NCI-H524 treated with DMSO at 0.1 percent for 48 hours (cell line): ENCODE measurements around the gene ESF1.
A peak's percentile ranks its signal among the peaks of the same experiment; 100 is the strongest.

ENCODE experiments used
- DNase-seq: peaks from one replicate; lab custom pipeline; 2025; lab: John Stamatoyannopoulos, UW

The ESF1 gene

DNA sequence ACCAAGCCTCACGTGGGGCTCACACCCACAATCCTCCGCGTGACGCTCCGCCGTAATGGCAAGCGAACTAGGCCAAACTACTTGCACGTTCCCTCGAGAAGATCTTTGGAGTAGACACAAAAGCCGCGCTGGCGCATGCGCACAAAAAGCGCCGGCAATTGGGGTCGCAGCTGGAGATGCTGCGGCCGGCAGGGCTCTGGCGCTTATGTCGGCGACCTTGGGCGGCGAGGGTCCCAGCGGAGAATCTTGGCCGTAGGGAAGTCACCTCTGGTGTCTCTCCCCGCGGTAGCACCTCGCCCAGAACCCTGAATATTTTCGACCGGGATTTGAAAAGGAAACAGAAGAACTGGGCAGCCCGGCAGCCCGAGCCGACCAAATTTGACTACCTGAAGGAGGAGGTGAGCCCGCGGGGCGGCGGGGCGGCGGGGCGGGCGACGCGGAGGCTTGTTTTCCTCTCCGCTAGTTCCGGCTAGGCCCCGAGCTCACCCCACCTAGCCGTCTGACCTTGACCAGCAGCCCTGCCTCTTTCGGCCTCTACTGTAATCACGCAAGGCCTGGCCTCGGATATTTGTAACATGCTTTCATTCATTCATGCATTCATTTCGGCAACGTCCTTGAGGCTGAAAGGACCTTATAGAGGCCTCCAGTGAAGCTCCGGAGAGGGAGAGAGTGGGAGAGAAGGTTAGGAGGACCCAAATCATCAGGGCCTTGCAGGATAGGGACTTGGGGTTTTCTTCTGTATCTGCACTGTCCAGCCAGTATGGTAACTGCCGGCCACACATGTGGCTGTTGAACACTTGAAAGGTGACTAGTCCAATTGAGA, at the start of gene ESF1, which contains the start of gene NDUFAF5:
TSS of gene ESF1 (minus strand) at position 27 of the 823 bp plus-strand sequence. CDS start 1,779 bp downstream, outside the sequence.
TSS of gene NDUFAF5 (plus strand) at position 136 of the 823 bp plus-strand sequence. CDS start at position 177, 41 bp downstream.
- peak; percentile 98 for DNase-seq

GRCh38 chr20:13831476-13831875, 46.8 kb upstream of the ESF1 start:
- DNase-seq, result no peak

GRCh38 chr20:13825465-13825864, 40.7 kb upstream of the ESF1 start:
- no peak for DNase-seq

DNA sequence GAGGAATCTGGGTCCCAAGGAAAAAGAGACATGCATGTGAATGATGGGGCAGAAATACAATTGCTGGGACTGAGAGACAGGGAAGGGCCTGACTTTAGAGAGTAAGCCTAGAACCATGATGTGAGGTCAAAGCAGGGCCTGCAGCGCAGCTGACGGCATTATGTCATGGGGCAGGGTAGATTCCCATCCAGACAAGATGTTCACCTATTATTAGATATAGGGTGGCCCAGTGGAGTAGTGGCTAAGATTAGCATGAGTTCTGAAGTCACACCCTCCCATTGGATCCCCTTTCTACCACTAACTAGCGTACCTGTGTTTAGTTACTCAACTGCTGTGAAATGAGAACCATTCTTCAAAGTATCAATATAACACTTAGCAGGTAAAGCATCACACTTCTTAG, 39.7 kb upstream of the ESF1 start:
- no peak for DNase-seq

GRCh38 chr20:13822459-13822858, 37.7 kb upstream of the ESF1 start:
- DNase-seq, result no peak

GRCh38 chr20:13821876-13822275, 37.2 kb upstream of the ESF1 start:
- no peak for DNase-seq

GRCh38 chr20:13819885-13820645, 35.3 kb upstream of the ESF1 start:
- peak; percentile 53 for DNase-seq

- no peak for DNase-seq
These were observed 32.6 kb upstream of the ESF1 start for GRCh38 chr20:13817342-13817741.

DNA sequence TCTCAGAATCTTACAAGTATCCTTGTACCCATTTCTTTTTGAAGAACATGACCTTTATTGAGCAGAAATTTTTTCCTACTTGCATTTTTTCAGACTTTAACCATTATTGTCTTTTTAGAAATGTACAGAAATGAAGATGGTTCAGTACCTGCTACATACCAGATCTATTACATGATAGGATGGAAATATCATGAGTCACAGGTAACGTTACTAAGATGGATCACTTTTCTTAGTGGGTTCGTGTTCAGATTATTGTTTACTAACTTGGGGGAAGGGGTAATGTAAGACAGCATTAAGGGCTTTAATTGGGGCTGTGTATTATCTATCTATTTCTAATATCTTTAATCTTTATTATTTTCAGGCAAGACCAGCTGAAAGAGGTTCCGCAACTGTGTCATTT, 32.0 kb upstream of the ESF1 start:
- DNase-seq, result no peak

GRCh38 chr20:13814672-13815071, 30.0 kb upstream of the ESF1 start:
- no peak for DNase-seq

GRCh38 chr20:13813910-13814309, 29.2 kb upstream of the ESF1 start:
- no peak for DNase-seq

GRCh38 chr20:13810446-13810845, 25.7 kb upstream of the ESF1 start:
- no peak for DNase-seq

DNA sequence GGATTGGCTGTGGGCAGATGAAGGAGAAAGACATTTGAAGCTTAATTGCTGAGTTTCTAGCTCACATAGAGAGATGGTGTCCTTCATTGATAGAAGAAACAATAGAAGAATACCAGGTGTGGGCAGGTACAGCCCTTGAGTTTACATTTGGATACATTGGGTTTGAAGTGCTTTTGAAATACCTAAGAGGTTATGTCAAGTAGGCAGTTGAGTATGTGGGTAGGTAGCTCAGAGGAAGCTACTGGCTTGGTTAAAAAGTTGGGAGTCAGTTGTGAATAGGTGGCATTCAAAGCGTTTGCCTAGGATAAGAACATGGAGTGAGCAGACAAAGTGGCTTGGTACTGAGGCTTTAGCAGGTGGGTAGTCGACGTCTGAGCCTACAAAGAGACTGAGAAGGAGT, 25.1 kb upstream of the ESF1 start:
- no peak for DNase-seq

GRCh38 chr20:13809373-13809772, 24.7 kb upstream of the ESF1 start:
- no peak for DNase-seq

DNA sequence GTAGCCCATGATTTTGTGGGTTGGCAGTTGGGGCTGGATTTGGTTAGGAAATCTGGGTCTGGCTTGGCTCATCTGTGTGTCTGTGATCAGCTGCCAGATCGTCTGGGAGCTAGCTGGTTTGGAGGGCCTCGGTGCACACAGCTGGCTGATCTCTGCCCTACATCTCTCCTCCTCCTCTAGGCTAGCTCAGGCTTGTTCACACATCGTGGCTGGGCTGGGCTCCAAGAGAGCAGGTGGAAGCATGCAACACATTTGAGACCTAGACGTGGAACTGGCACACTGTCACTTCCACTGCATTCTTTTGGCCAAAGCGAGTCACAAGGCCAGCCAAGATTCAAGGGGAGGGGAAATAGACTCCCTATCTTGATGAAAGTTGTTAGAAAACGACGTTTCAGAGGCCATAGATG, 16.0 kb upstream of the ESF1 start:
- peak; percentile 18 for DNase-seq

- no peak for DNase-seq
These were observed 15.3 kb upstream of the ESF1 start for GRCh38 chr20:13799974-13800373.

DNA sequence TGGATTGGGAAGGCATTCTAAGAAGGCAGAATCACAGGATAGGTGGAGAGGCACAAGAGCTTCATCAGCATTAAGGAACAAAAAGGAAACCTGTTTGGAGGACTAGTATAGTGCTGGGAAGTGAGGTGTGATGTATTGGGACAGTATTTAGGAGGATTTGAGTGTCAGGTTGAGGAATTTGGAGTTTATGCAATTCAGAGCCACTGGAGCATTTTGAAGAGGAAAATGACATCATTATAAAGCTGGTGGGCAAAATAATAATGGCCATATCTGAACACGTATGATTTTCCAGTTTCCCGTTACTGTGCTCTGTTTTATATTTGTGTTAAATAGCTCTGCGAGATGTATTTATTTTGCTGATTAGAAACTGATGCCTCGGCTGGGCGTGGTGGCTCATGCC, 14.3 kb upstream of the ESF1 start:
- no peak for DNase-seq

DNA sequence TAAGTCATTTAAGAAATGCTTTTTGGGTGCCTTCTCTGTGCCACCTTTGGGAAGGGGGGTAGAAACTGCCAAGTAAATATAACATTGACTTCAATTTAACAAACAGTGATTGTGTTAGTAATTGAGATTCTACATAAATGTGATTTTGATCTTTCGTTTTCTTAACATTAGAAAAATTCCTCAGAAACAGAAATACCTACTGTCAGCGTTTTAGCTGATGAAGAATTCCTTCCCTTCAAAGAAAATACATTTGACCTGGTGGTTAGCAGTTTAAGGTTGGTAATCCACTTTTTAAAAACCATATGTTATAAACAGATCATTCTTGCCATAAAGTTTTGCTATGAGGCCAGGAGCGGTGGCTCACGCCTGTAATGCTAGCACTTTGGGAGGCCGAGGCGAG, 9.9 kb upstream of the ESF1 start:
- DNase-seq, result no peak

- DNase-seq, result no peak
These were observed 8.3 kb upstream of the ESF1 start for GRCh38 chr20:13793001-13793400.

DNA sequence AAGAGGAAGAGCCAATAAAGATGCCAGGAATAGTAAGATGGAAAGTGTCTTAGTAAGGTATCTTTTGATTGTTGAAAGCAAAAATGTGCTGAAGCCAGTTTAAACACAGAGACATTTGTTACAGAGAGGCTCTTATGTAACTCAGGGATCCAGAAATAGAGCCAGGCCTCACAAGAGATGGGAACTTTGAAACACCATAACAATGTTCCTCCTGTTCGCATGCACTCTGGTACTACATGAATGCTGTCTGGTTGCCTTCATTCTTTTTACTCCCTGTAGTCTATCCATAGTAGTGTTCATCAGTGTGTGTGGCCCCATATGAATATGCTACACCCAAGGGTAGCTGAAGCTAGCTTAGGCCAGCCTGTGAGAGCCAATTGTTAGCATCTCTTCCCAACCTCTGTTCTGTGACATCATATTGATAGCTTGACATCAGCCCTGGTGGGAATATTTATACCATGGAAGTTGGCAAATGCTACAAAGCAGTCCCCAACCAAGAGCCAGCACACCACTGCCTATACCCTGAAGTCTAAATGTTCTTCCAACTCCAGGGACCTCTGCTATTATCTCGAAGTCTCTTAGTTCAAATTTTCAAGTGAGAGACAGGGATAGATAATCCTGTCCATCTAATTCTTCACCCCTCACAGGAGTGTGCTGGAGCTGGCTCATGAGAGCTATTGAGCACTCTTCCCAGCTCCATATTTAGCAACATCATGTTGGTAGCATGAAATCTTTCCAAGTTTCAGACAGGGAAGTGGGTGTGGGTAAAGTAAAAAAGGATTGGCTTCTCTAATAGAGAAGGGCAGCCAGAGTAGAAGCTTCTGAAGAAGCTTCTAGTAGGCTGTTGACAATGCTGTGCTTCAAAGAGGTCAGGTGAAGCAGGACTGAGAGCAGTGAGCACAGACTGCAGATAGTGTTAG, 7.1 kb upstream of the ESF1 start:
- no peak for DNase-seq

- no peak for DNase-seq
These were observed 6.0 kb upstream of the ESF1 start for GRCh38 chr20:13790708-13791107.

- no peak for DNase-seq
These were observed 3.6 kb upstream of the ESF1 start for GRCh38 chr20:13788167-13788834.
